ENCODE data around the gene LRP10.
A peak's percentile ranks its signal among the peaks of the same experiment; 100 is the strongest.
"Not testable (repeated sequence)": the region's sequence is repeated elsewhere in the genome, so short reads cannot be mapped to it uniquely, and the experiment has no call there.

Gene LRP10

GRCh38 chr14:22843123-22843925 is 28.2 kb upstream of the LRP10 start:
- no peak for DNase-seq

- DNase-seq = no peak
Measured at GRCh38 chr14:22844221-22845102, 27.1 kb upstream of the LRP10 start.

- no peak for DNase-seq
Measured at GRCh38 chr14:22845103-22845394, 26.5 kb upstream of the LRP10 start.

GRCh38 chr14:22845821-22846625 is 25.5 kb upstream of the LRP10 start:
- no peak for DNase-seq

GRCh38 chr14:22846811-22847307 is 24.7 kb upstream of the LRP10 start:
- DNase-seq = no peak

GRCh38 chr14:22847661-22848341 is 23.7 kb upstream of the LRP10 start:
- DNase-seq = no peak

- DNase-seq = peak; percentile 22
Measured at GRCh38 chr14:22848351-22849164, 23.0 kb upstream of the LRP10 start.

GRCh38 chr14:22849212-22849819 is 22.2 kb upstream of the LRP10 start:
- no peak for DNase-seq

GRCh38 chr14:22850944-22851764 is 20.4 kb upstream of the LRP10 start:
- DNase-seq = no peak

- DNase-seq = not testable (repeated sequence)
Measured at GRCh38 chr14:22852178-22852577, 19.4 kb upstream of the LRP10 start.

GRCh38 chr14:22852599-22852939 is 19.0 kb upstream of the LRP10 start:
- DNase-seq = no peak

GRCh38 chr14:22852940-22853767 is 18.4 kb upstream of the LRP10 start:
- DNase-seq = peak; percentile 80

- DNase-seq = not testable (repeated sequence)
Measured at GRCh38 chr14:22854296-22854695, 17.2 kb upstream of the LRP10 start.

- DNase-seq = no peak
Measured at GRCh38 chr14:22854963-22855724, 16.4 kb upstream of the LRP10 start.

- no peak for DNase-seq
Measured at GRCh38 chr14:22856428-22856827, 15.1 kb upstream of the LRP10 start.

- not testable (repeated sequence) for DNase-seq
Measured at GRCh38 chr14:22860377-22860776, 11.2 kb upstream of the LRP10 start.

GRCh38 chr14:22861651-22862050 is 9.9 kb upstream of the LRP10 start:
- no peak for DNase-seq

GRCh38 chr14:22864979-22865378 is 6.6 kb upstream of the LRP10 start:
- DNase-seq = no peak

All from NCI-H1694 treated with DMSO at 0.1 percent for 48 hours (cell line).